Adrenal gland (tissue), 12 donors: ENCODE results near the gene MAML3. TPM values are rescaled to one million over a fixed set of nuclear protein-coding genes. Genes with fewer than 3 reads are reported as not detected.
A peak's percentile ranks its signal among the peaks of the same experiment; 100 is the strongest.

Experiments
- DNase-seq, 7 donors: peaks; one replicate each; pipeline ENCODE4 v3.0.0-alpha.2; 2019 to 2020
- H3K27ac ChIP-seq, 5 donors: fragments of 200-600 bp; sonication (generic) in 4 of 5; 1 replicate in 3 of 5; 2 replicates in 2 of 5; pipeline versions ENCODE4 v1.5.1 to v1.8.0; 2016 to 2020; ENCODE audit warnings: mild to moderate bottlenecking in 1 of 5
- H3K27me3 ChIP-seq: fragments of 200-600 bp; 2 replicates; pipeline ENCODE4 v1.8.0; 2021
- H3K36me3 ChIP-seq, 2 donors: fragments of 200-600 bp; replicated peaks in 1 of 2; 1 replicate in 1 of 2; 2 replicates in 1 of 2; pipeline versions ENCODE4 v1.5.1 to v1.8.0; 2018 to 2022
- H3K4me1 ChIP-seq, 2 donors: fragments of 200-600 bp; replicated peaks in 1 of 2; 1 replicate in 1 of 2; 2 replicates in 1 of 2; pipeline versions ENCODE4 v1.5.1 to v1.8.0; 2018 to 2021
- H3K4me3 ChIP-seq, 4 donors: fragments of 200-600 bp; sonication (generic) in 3 of 4; one replicate each; pipeline ENCODE4 v1.5.1; 2016 to 2018
- H3K9me3 ChIP-seq, 3 donors: fragments of 200-600 bp; sonication (generic) in 1 of 3; replicated peaks in 1 of 3; 1 replicate in 2 of 3; 2 replicates in 1 of 3; pipeline versions ENCODE4 v1.5.1 to v1.8.0; 2016 to 2021
- POLR2A ChIP-seq, 2 donors: fragments of 450-650 bp; IDR thresholded peaks; one replicate each; pipeline ENCODE4 v1.6.1; 2017; ENCODE audit warnings: antibody characterized with exemption in 2 of 2, mild to moderate bottlenecking in 2 of 2, moderate library complexity in 1 of 2
- WGBS, 4 donors: extraction: QIAGEN DNeasy Blood & Tissue Kit in 2 of 4; methylation state at CpG; one replicate each; pipeline versions ENCODE4 v1.1.5 to v1.1.7; 2013 to 2017; 5-methylcytosine and 5-hydroxymethylcytosine counted together
- intact Hi-C, 2 donors: fragments of 100-400 bp; cut with DNase I; formaldehyde crosslinking; loops; one replicate each; pipeline versions ENCODE4 v1.14.1 to v1.15.0; 2022 to 2023
- polyA plus RNA-seq, 3 donors: library from polyadenylated mRNA; stranded (reverse); fragments of 200-250 nt in 2 of 3; fragments of 350-450 nt in 1 of 3; fragmentation: Illumina TruSeq in 1 of 3; extraction: RNeasy Lipid Tissue Mini Kit (QIAGEN cat#74804) in 1 of 3; gene quantifications; one replicate each; pipeline ENCODE4 v1.2.3, GENCODE V29; 2013 to 2014
- total RNA-seq, 9 donors: library from RNA; depleted of rRNA in 4 of 9; stranded (reverse); fragments of >200 nt in 4 of 9; fragments of 120-200 nt in 1 of 9; fragmentation: NEBNext Ultra II Directional in 1 of 9; extraction: Animal tissue kit (Norgen Biotek cat#: 25700) in 1 of 9; gene quantifications; one replicate each; pipeline versions ENCODE4 v1.1.0 to v1.2.4, GENCODE V29; 2013 to 2023
- TF ChIP-seq, protein P1 (sequence below), 6 experiments: fragments of 450-650 bp in 4 of 6; fragments of 200-600 bp in 2 of 6; sonication (generic) in 1 of 6; IDR thresholded peaks; 1 replicate in 5 of 6; 2 replicates in 1 of 6; pipeline versions ENCODE4 v1.5.1 to v1.8.0; 2016 to 2021; ENCODE audit warnings: antibody characterized with exemption in 6 of 6, mild to moderate bottlenecking in 2 of 6, moderate library complexity in 1 of 6
- donor health status: healthy with polysubstance abuse.
- donor health status: Bipolar disorder and iron deficiency.
- donor health status: DM: yes; HTN: yes; CAD: no.
- donor health status: DM: no; HTN: no; CAD: no.
- donor health status: DM: no; HTN: no; CAD: no.
- donor health status: DM: yes; HTN: yes; CAD: no.

Gene MAML3
- total and polyA plus RNA-seq, 12 donors: 2.0 to 15.9 (median 8.4) TPM

DNA sequence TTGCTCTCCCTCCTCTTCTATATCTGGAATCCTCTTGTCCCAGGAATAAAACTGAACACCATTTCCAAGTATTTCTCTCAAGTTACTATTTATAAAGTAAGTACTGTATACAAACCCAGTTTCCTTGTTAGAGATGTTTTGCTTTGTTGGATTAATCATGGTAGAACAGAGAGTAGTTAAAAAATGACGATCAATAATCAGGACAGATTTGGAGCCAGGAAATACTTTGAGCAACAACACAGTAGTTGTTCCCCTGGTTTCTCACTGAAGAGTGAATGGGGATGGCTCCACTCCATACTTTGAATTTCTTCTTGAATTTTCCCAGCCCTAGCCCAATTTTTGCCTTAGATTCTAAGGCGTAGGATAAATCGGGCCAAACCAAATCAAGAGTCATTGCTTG is 467.0 kb downstream of the MAML3 start:
- intact Hi-C loops: no loop called here
- peak overlapping the region in 1 of 5 donors; percentile 5 for H3K27ac ChIP-seq
- no peak for DNase-seq
- H3K4me3 ChIP-seq: no peak overlapping the region
- TF ChIP-seq, protein P1, sequence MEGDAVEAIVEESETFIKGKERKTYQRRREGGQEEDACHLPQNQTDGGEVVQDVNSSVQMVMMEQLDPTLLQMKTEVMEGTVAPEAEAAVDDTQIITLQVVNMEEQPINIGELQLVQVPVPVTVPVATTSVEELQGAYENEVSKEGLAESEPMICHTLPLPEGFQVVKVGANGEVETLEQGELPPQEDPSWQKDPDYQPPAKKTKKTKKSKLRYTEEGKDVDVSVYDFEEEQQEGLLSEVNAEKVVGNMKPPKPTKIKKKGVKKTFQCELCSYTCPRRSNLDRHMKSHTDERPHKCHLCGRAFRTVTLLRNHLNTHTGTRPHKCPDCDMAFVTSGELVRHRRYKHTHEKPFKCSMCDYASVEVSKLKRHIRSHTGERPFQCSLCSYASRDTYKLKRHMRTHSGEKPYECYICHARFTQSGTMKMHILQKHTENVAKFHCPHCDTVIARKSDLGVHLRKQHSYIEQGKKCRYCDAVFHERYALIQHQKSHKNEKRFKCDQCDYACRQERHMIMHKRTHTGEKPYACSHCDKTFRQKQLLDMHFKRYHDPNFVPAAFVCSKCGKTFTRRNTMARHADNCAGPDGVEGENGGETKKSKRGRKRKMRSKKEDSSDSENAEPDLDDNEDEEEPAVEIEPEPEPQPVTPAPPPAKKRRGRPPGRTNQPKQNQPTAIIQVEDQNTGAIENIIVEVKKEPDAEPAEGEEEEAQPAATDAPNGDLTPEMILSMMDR (IDR thresholded peaks at IDR 0.05): no peak
- TF ChIP-seq POLR2A (IDR thresholded peaks at IDR 0.05): no peak
- H3K36me3 ChIP-seq: no peaks in the 10 kb centered on the region
- H3K9me3 ChIP-seq: no peaks in the 10 kb centered on the region
- peaks cover 21 to 36% of the 10 kb centered on the region in 2 donors for H3K4me1 ChIP-seq
- no peaks in the 10 kb centered on the region for H3K27me3 ChIP-seq
- WGBS, 4 donors: 76 to 85% (median 83%) methylated on average over 3 of the region's 3 CpGs

DNA sequence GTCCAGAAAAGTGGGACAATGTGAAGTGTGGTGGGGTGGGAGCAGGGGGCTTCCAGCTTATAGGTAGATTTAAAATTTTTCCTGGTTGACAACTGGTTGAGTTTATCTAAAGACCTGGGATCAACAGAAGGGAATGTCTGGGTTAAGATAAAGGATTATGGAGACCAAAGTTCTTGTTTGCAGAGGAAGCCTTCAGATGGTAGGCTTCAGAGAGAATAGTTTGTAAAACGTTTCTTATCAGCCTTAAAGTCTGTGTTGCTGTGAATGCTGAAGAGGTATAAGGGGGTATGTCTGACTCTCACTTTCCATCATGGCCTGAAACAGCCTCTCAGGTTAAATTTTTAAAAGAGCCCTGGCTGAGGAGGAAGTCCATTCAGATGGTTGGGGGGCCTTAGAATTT is 467.9 kb downstream of the MAML3 start:
- Histone ChIP-seq H3K27me3 (no peaks in the 10 kb centered on the region), H3K4me1 (peaks cover 19 to 34% of the 10 kb centered on the region in 2 donors), H3K9me3 (no peaks in the 10 kb centered on the region), H3K27ac (no peak overlapping the region), H3K4me3 (no peak overlapping the region), H3K36me3 (no peaks in the 10 kb centered on the region)
- TF ChIP-seq POLR2A (IDR thresholded peaks at IDR 0.05): no peak
- TF ChIP-seq, protein P1 (IDR thresholded peaks at IDR 0.05): no peak
- WGBS, 4 donors: 47 to 80% (median 63%) methylated on average over 1 of the region's 1 CpG
- no peak for DNase-seq
- intact Hi-C loops: no loop called here

DNA sequence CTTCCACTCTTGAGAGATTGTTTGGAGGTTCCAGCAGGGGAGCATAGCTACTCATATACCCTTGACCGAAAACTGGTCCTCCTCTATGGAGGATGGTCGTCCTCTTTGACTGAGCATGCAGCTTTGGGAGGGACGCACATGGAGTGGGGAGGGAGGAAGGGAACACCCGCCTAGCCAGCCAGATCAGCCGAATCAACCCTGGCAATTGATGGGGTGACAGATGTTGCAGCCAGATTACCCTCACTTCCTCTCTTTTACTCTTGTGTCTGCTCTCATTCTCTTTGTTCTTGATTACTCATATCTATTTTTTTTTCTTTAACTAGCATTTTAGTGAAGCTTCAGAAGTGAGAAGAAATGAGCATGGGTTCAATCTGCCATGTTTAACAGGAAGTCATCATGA is 468.8 kb downstream of the MAML3 start:
- H3K36me3 ChIP-seq: no peaks in the 10 kb centered on the region
- no peaks in the 10 kb centered on the region for H3K9me3 ChIP-seq
- no peak overlapping the region for H3K27ac ChIP-seq
- TF ChIP-seq POLR2A (IDR thresholded peaks at IDR 0.05): no peak
- TF ChIP-seq, protein P1 (IDR thresholded peaks at IDR 0.05): no peak
- H3K27me3 ChIP-seq: no peaks in the 10 kb centered on the region
- H3K4me1 ChIP-seq: peaks cover 19 to 43% of the 10 kb centered on the region in 2 donors
- intact Hi-C loops: no loop called here
- no peak overlapping the region for H3K4me3 ChIP-seq
- DNase-seq: no peak
- 82 to 92% (median 88%) methylated on average over 5 of the region's 5 CpGs for WGBS, 4 donors

DNA sequence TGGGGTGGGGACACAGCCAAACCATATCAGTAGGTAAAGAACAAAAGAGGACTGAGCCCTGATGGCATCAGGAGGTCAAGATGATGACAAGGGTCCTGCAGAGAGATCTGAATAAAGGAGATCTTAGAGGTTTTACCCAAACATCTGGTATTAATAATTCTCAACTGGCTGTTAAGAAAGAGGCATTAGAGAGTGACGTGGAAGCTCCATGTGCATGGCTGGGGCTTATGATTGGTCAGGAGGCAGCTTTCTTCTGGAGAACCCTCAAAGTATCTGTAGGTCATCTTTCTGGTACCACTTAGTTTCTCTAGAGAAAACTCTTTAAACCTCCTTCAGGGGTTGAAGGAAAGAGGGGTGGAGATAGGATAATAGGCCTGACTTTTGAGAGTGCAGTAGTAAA is 469.6 kb downstream of the MAML3 start:
- WGBS, 4 donors: 93 to 100% (median 95%) methylated on average over 1 of the region's 1 CpG
- DNase-seq: no peak
- peaks cover 19 to 36% of the 10 kb centered on the region in 2 donors for H3K4me1 ChIP-seq
- TF ChIP-seq, protein P1 (IDR thresholded peaks at IDR 0.05): no peak
- no peak for TF ChIP-seq POLR2A (IDR thresholded peaks at IDR 0.05)
- no peaks in the 10 kb centered on the region for H3K9me3 ChIP-seq
- H3K27ac ChIP-seq: no peak overlapping the region
- H3K36me3 ChIP-seq: peaks cover 0 to 4% of the 10 kb centered on the region in 2 donors
- no peaks in the 10 kb centered on the region for H3K27me3 ChIP-seq
- intact Hi-C loops: no loop called here
- no peak overlapping the region for H3K4me3 ChIP-seq
